OCI-LY7 (cell line): ENCODE measurements around the gene TSPAN1.

Experiments
- CTCF ChIP-seq: fragments of 200-600 bp; sonication (generic); conservative IDR thresholded peaks from 2 replicates; pipeline ENCODE4 v1.5.1; 2014; ENCODE audit warnings: mild to moderate bottlenecking, antibody characterized with exemption, low read length, moderate library complexity, mixed read lengths
- EZH2phosphoT487 ChIP-seq: fragments of 200-600 bp; sonication (generic); IDR thresholded peaks from 2 replicates; pipeline ENCODE4 v1.6.1; 2018; ENCODE audit warnings: low read depth, borderline replicate concordance, mild to moderate bottlenecking, mixed run types, antibody characterized with exemption, low read length, moderate library complexity, mixed read lengths

DNA sequence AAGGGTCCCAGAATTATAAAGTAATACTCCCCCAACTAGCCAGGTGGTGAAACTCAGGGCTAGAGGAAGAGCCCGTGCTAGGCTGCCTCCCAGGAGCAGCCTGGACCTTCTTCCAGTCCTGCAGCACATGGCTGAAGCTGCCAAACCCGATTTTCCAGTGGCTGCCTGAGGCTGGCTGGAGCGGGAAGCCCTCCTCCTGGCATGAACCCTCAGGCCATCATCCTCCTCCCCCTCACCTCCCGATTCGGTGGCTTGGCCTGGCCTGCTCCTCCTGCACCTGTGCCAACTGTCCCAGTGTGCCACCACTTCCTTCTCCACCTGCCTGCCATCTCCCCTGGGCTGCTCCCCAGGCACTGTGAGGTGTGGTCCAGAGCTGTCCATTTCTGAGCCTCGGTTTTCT lies 3.0 kb upstream of the TSPAN1 start:
- TF ChIP-seq CTCF, result no peak
- TF ChIP-seq EZH2phosphoT487, result no peak
